ENCODE measurements around the gene NOL9. TPM values are rescaled to one million over a fixed set of nuclear protein-coding genes. Genes with fewer than 3 reads are reported as not detected.

NOL9 gene
- total and polyA plus RNA-seq, 10 of the 15 experiments (the other 5 are each of a cell fraction or from before 2014, with no cell fraction given): 3.9 to 35.9 (median 23.0) TPM

GRCh38 chr1:6477039-6477820 is 77.1 kb downstream of the NOL9 start:
- intact Hi-C loops (cut with micrococcal nuclease; ENCODE audit: unreplicated experiment): no loop called here

DNA sequence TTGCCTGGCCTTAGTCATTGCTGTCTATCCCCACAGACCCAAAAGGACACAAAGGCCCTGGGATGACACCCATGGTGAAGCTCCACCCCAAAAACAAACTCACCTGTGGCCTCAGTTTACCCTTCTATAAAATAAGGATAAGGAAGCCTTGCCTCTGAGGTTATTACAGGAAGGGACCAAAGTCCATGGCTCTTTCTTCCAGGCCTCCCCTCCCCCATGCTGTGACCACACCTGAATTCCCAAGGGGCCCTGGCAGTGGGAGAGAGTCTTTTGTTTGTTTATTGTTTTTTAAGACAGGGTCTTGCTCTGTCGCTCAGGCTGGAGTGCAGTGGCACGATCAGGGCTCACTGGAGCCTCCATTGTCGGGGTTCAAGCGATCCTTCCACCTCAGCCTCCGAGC is 77.8 kb downstream of the NOL9 start:
- no peak for ATAC-seq
- Histone ChIP-seq H4K20me1 (ENCODE audit: control insufficient read depth, insufficient read depth) (no peaks in the 10 kb centered on the region), H3K4me1 (ENCODE audit: control insufficient read depth, insufficient read depth, low read length) (no peaks in the 10 kb centered on the region), H3K9me3 (replicated peaks; ENCODE audit: control insufficient read depth, insufficient read depth, low read length) (no peaks in the 10 kb centered on the region), H3K27me3 (replicated peaks in 1 of 2; ENCODE audit: control insufficient read depth in 2 of 2, insufficient read depth in 2 of 2, low read length in 1 of 2) (no peaks in the 10 kb centered on the region), H3K79me2 (ENCODE audit: control insufficient read depth, insufficient read depth, low read length) (no peaks in the 10 kb centered on the region), H3K9ac (ENCODE audit: control insufficient read depth, insufficient read depth, low read length) (no peak overlapping the region), H2AFZ (ENCODE audit: control insufficient read depth, low read depth, low read length) (no peak overlapping the region), H3K27ac (ENCODE audit: control insufficient read depth, insufficient read depth) (no peak overlapping the region), H3K4me3 (no peak overlapping the region), H3K36me3 (ENCODE audit: control insufficient read depth in 2 of 2, insufficient read depth in 2 of 2, low read length in 1 of 2) (no peaks in the 10 kb centered on the region), H3K4me2 (ENCODE audit: control insufficient read depth, insufficient read depth) (no peak overlapping the region)
- SMC1A ChIA-PET (ENCODE audit: uncharacterized antibody, unreplicated experiment): no interaction called here
- CTCF ChIA-PET: interaction anchor here (0.8 to 2.0 kb wide), 8 partner anchors 8 to 170 kb away, joined by 3 to 5 read pairs (median 3); partner anchors contain the start of gene TNFRSF25
- intact Hi-C loops (cut with micrococcal nuclease; ENCODE audit: unreplicated experiment) (no loop called here), in situ Hi-C loops (cut with MboI) (loop anchor here (25.0 kb wide), 1 partner anchor 736 kb away; no protein-coding TSS in a partner anchor)
- POLR2A ChIA-PET: no interaction called here
- RAD21 ChIA-PET (ENCODE audit: unreplicated experiment): no interaction called here
- FAIRE-seq: no peak
- no peak for TF ChIP-seq SMAD5 (IDR thresholded peaks at IDR 0.05; ENCODE audit: low read depth)
- no peak for TF ChIP-seq ZNF622 (IDR thresholded peaks at IDR 0.05)
- no peak for TF ChIP-seq SUPT20H (IDR thresholded peaks at IDR 0.05; ENCODE audit: borderline replicate concordance, control insufficient read depth, low read depth, low read length)
- no peak for TF ChIP-seq RB1 (IDR thresholded peaks at IDR 0.05; ENCODE audit: borderline replicate concordance)
- TF ChIP-seq NRF1 (conservative IDR thresholded peaks at IDR 0.05; ENCODE audit: low read depth, low read length): no peak
- TF ChIP-seq ZBED1 (IDR thresholded peaks at IDR 0.05; ENCODE audit: borderline replicate concordance): no peak
- no peak for TF ChIP-seq PAX5 (IDR thresholded peaks at IDR 0.05; ENCODE audit: borderline replicate concordance, low read depth, low read length)
- TF ChIP-seq FOS (IDR thresholded peaks at IDR 0.05; ENCODE audit: borderline replicate concordance, extremely low read depth, insufficient read length): no peak
- no peak for TF ChIP-seq REST (IDR thresholded peaks at IDR 0.05; ENCODE audit: low read depth, low read length)
- no peak for TF ChIP-seq SMARCA5 (IDR thresholded peaks at IDR 0.05)
- TF ChIP-seq MAX (IDR thresholded peaks at IDR 0.05; ENCODE audit: low read depth, low read length): no peak
- no peak for DNase-seq (ENCODE audit: low read depth, low spot score)
- WGBS (ENCODE audit: insufficient coverage, insufficient replicate concordance, low lambda C conversion rate, missing lambda C conversion rate): 67% methylated on average over 5 of the region's 5 CpGs
- no TSS peak for BruUV-seq (replicated peaks)

More at GRCh38 chr1:6477039-6477820, 77.1 kb downstream of the NOL9 start:
- CTCF ChIA-PET: interaction anchor here (1.2 to 2.0 kb wide), 6 partner anchors 9 to 54 kb away, joined by 3 to 5 read pairs (median 3); partner anchors contain the start of gene TNFRSF25
- Histone ChIP-seq H3K9ac (ENCODE audit: control insufficient read depth, insufficient read depth, low read length) (no peak overlapping the region), H3K27ac (ENCODE audit: control insufficient read depth, insufficient read depth) (no peak overlapping the region), H3K4me2 (ENCODE audit: control insufficient read depth, insufficient read depth) (no peak overlapping the region), H4K20me1 (ENCODE audit: control insufficient read depth, insufficient read depth) (no peaks in the 10 kb centered on the region), H3K27me3 (replicated peaks in 1 of 2; ENCODE audit: control insufficient read depth in 2 of 2, insufficient read depth in 2 of 2, low read length in 1 of 2) (no peaks in the 10 kb centered on the region), H3K4me1 (ENCODE audit: control insufficient read depth, insufficient read depth, low read length) (no peaks in the 10 kb centered on the region), H3K9me3 (replicated peaks; ENCODE audit: control insufficient read depth, insufficient read depth, low read length) (no peaks in the 10 kb centered on the region), H3K79me2 (ENCODE audit: control insufficient read depth, insufficient read depth, low read length) (no peaks in the 10 kb centered on the region), H2AFZ (ENCODE audit: control insufficient read depth, low read depth, low read length) (no peak overlapping the region), H3K36me3 (ENCODE audit: control insufficient read depth in 2 of 2, insufficient read depth in 2 of 2, low read length in 1 of 2) (no peaks in the 10 kb centered on the region), H3K4me3 (no peak overlapping the region)
- POLR2A ChIA-PET: no interaction called here
- TF ChIP-seq FOXM1 (IDR thresholded peaks at IDR 0.05; ENCODE audit: low read depth, low read length) (no peak), TBL1XR1 (IDR thresholded peaks at IDR 0.05; ENCODE audit: low read depth, low read length) (no peak), ATF7 (IDR thresholded peaks at IDR 0.05; ENCODE audit: low read depth) (no peak), STAT3 (IDR thresholded peaks at IDR 0.05; ENCODE audit: low read depth, low read length) (no peak), MEF2B (IDR thresholded peaks at IDR 0.05; ENCODE audit: partially characterized antibody, poor library complexity, severe bottlenecking) (no peak)
- 41% methylated on average over 24 of the region's 24 CpGs for whole genome bisulfite sequencing (ENCODE audit: insufficient coverage, insufficient replicate concordance, low lambda C conversion rate, missing lambda C conversion rate)
- DNase-seq (ENCODE audit: low read depth, low spot score): no peak
- no TSS peak for BruUV-seq (replicated peaks)
- RAD21 ChIA-PET (ENCODE audit: unreplicated experiment): no interaction called here
- in situ Hi-C loops (cut with MboI): loop anchor here (25.0 kb wide), 1 partner anchor 735 kb away; no protein-coding TSS in a partner anchor
- FAIRE-seq: no peak
- SMC1A ChIA-PET (ENCODE audit: uncharacterized antibody, unreplicated experiment): no interaction called here
- no peak for ATAC-seq
